AG10803 (cell line): ENCODE results near the gene FREM1.

Experiments
- DNase-seq: peaks from one replicate; pipeline ENCODE4 v3.0.0; 2010; ENCODE audit warnings: low read depth
- H3K4me3 ChIP-seq: 2 replicates; pipeline ENCODE4 v1.5.1; 2011; ENCODE audit warnings: mild to moderate bottlenecking, low read length, control low read depth
- CTCF ChIP-seq: conservative IDR thresholded peaks from 2 replicates; pipeline ENCODE4 v1.5.1; 2011; ENCODE audit warnings: mild to moderate bottlenecking, low read length, control low read depth, inconsistent platforms

Gene FREM1

GRCh38 chr9:14715102-14715501, 195.1 kb downstream of the FREM1 start:
- no peak for TF ChIP-seq CTCF
- no peak for DNase-seq
- no peak overlapping the region for H3K4me3 ChIP-seq

GRCh38 chr9:14713187-14713767, 197.0 kb downstream of the FREM1 start:
- no peak for TF ChIP-seq CTCF
- no peak overlapping the region for H3K4me3 ChIP-seq
- no peak for DNase-seq

- no peak for TF ChIP-seq CTCF
- DNase-seq, result peak; percentile 40
- no peak overlapping the region for H3K4me3 ChIP-seq
These were observed 199.4 kb downstream of the FREM1 start for GRCh38 chr9:14710804-14711203.

GRCh38 chr9:14706530-14707140, 203.6 kb downstream of the FREM1 start:
- no peak for DNase-seq
- TF ChIP-seq CTCF, result no peak
- no peak overlapping the region for H3K4me3 ChIP-seq

- no peak overlapping the region for H3K4me3 ChIP-seq
- TF ChIP-seq CTCF, result no peak
- no peak for DNase-seq
These were observed 205.1 kb downstream of the FREM1 start for GRCh38 chr9:14705079-14705478.

- no peak overlapping the region for H3K4me3 ChIP-seq
- DNase-seq, result no peak
- TF ChIP-seq CTCF, result no peak
These were observed 205.9 kb downstream of the FREM1 start for GRCh38 chr9:14704281-14704680.

GRCh38 chr9:14702200-14702720, 208.0 kb downstream of the FREM1 start:
- no peak overlapping the region for H3K4me3 ChIP-seq
- TF ChIP-seq CTCF, result no peak
- DNase-seq, result no peak
